ENCODE measurements around the gene CELF3.

CELF3 gene

DNA sequence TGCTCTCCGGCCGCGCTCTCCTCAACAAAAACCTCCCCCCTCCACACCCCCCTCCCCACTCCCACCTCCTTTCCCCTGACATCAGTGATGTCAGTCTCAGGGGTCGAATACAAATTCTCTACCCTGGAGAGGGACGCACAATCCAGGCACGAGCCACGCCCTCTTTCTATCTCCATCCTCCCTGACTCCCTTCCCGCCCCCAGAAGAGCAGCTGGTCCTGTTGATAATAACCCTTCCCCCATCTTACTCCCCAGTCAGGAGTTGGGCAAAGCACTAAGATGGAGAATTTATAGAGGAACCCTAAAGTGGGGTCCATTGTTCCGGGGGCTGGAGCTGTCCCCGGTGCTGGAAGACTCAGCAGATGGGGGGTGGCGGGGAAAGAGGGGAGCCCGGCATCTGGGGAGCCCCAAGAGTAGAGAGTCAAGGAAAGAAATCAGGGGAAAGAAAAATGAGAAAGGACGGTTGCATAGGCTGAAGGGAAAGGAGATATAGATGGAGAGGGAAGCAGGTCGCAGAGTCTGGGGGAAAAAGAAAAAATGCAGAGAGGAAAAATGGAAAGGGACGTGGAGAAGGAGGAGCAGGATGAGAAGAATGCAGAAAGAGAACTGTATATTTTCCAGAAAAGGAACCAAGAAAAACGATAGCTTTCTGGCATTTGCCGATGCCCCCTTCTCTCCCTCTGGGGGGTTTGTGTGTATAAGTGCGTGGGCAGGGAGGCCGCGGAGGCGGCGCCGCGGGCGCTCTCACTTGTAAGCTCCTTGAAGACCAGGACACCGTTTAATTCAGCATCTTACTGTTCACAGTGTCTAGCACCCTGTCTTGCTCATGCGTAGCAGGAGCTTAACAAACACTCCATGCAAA, at the start of gene CELF3 (continued):
- TF ChIP-seq, protein P1, sequence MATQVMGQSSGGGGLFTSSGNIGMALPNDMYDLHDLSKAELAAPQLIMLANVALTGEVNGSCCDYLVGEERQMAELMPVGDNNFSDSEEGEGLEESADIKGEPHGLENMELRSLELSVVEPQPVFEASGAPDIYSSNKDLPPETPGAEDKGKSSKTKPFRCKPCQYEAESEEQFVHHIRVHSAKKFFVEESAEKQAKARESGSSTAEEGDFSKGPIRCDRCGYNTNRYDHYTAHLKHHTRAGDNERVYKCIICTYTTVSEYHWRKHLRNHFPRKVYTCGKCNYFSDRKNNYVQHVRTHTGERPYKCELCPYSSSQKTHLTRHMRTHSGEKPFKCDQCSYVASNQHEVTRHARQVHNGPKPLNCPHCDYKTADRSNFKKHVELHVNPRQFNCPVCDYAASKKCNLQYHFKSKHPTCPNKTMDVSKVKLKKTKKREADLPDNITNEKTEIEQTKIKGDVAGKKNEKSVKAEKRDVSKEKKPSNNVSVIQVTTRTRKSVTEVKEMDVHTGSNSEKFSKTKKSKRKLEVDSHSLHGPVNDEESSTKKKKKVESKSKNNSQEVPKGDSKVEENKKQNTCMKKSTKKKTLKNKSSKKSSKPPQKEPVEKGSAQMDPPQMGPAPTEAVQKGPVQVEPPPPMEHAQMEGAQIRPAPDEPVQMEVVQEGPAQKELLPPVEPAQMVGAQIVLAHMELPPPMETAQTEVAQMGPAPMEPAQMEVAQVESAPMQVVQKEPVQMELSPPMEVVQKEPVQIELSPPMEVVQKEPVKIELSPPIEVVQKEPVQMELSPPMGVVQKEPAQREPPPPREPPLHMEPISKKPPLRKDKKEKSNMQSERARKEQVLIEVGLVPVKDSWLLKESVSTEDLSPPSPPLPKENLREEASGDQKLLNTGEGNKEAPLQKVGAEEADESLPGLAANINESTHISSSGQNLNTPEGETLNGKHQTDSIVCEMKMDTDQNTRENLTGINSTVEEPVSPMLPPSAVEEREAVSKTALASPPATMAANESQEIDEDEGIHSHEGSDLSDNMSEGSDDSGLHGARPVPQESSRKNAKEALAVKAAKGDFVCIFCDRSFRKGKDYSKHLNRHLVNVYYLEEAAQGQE (tag by site-specific recombination; IDR thresholded peaks at IDR 0.05) = peak; percentile 100
- TF ChIP-seq ZBTB7A (tag by site-specific recombination; IDR thresholded peaks at IDR 0.05; ENCODE audit: low read depth) (peak; percentile 60; the same call in 1 of the 2 replicates), ZNF600 (tag by site-specific recombination; IDR thresholded peaks at IDR 0.05) (0 out of 2 replicates have a peak, but pooled peaks have one; percentile 38), ZNF473 (tag by site-specific recombination; IDR thresholded peaks at IDR 0.05) (no peak), ZNF776 (tag by site-specific recombination; IDR thresholded peaks at IDR 0.05; ENCODE audit: borderline replicate concordance) (no peak), PRDM1 (tag by site-specific recombination; IDR thresholded peaks at IDR 0.05) (peak; percentile 93), ZFHX2 (tag by site-specific recombination; conservative IDR thresholded peaks at IDR 0.05) (peak; percentile 69), SP3 (tag by site-specific recombination; IDR thresholded peaks at IDR 0.05) (peak; percentile 80), ZNF391 (tag by site-specific recombination; IDR thresholded peaks at IDR 0.05; ENCODE audit: borderline replicate concordance, low read depth) (0 out of 2 replicates have a peak, but pooled peaks have one; percentile 43), GLIS1 (tag by site-specific recombination; IDR thresholded peaks at IDR 0.05) (no peak; the same call in none of the 2 replicates), TCF7L2 (IDR thresholded peaks at IDR 0.05; ENCODE audit: borderline replicate concordance, low read depth, low read length) (no peak), ZNF791 (tag by site-specific recombination; IDR thresholded peaks at IDR 0.05) (0 out of 2 replicates have a peak, but pooled peaks have one; percentile 40), EGR2 (tag by site-specific recombination; IDR thresholded peaks at IDR 0.05; ENCODE audit: low read depth) (peak; percentile 54), ZBTB8A (tag by site-specific recombination; IDR thresholded peaks at IDR 0.05) (peak; percentile 16; the same call in 1 of the 2 replicates), ZNF660 (tag by site-specific recombination; IDR thresholded peaks at IDR 0.05) (0 out of 2 replicates have a peak, but pooled peaks have one; percentile 49), ZNF24 (tag by site-specific recombination; IDR thresholded peaks at IDR 0.05) (0 out of 2 replicates have a peak, but pooled peaks have one; percentile 17), YY2 (tag by site-specific recombination; IDR thresholded peaks at IDR 0.05) (peak; percentile 43), ZNF623 (tag by site-specific recombination; IDR thresholded peaks at IDR 0.05) (no peak), KLF8 (tag by site-specific recombination; IDR thresholded peaks at IDR 0.05) (peak; percentile 69), ZNF785 (tag by site-specific recombination; IDR thresholded peaks at IDR 0.05) (no peak)
- TF ChIP-seq, protein P2, sequence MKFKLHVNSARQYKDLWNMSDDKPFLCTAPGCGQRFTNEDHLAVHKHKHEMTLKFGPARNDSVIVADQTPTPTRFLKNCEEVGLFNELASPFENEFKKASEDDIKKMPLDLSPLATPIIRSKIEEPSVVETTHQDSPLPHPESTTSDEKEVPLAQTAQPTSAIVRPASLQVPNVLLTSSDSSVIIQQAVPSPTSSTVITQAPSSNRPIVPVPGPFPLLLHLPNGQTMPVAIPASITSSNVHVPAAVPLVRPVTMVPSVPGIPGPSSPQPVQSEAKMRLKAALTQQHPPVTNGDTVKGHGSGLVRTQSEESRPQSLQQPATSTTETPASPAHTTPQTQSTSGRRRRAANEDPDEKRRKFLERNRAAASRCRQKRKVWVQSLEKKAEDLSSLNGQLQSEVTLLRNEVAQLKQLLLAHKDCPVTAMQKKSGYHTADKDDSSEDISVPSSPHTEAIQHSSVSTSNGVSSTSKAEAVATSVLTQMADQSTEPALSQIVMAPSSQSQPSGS (tag by site-specific recombination; IDR thresholded peaks at IDR 0.05; ENCODE audit: low read depth) = peak; percentile 83
- TF ChIP-seq, protein P3, sequence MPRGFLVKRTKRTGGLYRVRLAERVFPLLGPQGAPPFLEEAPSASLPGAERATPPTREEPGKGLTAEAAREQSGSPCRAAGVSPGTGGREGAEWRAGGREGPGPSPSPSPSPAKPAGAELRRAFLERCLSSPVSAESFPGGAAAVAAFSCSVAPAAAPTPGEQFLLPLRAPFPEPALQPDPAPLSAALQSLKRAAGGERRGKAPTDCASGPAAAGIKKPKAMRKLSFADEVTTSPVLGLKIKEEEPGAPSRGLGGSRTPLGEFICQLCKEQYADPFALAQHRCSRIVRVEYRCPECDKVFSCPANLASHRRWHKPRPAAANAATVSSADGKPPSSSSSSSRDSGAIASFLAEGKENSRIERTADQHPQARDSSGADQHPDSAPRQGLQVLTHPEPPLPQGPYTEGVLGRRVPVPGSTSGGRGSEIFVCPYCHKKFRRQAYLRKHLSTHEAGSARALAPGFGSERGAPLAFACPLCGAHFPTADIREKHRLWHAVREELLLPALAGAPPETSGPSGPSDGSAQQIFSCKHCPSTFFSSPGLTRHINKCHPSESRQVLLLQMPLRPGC (tag by site-specific recombination; IDR thresholded peaks at IDR 0.05) = 0 out of 2 replicates have a peak, but pooled peaks have one; percentile 47
- TF ChIP-seq, protein P4, sequence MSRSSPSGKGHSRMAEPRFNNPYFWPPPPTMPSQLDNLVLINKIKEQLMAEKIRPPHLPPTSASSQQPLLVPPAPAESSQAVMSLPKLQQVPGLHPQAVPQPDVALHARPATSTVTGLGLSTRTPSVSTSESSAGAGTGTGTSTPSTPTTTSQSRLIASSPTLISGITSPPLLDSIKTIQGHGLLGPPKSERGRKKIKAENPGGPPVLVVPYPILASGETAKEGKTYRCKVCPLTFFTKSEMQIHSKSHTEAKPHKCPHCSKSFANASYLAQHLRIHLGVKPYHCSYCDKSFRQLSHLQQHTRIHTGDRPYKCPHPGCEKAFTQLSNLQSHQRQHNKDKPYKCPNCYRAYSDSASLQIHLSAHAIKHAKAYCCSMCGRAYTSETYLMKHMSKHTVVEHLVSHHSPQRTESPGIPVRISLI (tag by site-specific recombination; IDR thresholded peaks at IDR 0.05) = no peak
- TF ChIP-seq, protein P5, sequence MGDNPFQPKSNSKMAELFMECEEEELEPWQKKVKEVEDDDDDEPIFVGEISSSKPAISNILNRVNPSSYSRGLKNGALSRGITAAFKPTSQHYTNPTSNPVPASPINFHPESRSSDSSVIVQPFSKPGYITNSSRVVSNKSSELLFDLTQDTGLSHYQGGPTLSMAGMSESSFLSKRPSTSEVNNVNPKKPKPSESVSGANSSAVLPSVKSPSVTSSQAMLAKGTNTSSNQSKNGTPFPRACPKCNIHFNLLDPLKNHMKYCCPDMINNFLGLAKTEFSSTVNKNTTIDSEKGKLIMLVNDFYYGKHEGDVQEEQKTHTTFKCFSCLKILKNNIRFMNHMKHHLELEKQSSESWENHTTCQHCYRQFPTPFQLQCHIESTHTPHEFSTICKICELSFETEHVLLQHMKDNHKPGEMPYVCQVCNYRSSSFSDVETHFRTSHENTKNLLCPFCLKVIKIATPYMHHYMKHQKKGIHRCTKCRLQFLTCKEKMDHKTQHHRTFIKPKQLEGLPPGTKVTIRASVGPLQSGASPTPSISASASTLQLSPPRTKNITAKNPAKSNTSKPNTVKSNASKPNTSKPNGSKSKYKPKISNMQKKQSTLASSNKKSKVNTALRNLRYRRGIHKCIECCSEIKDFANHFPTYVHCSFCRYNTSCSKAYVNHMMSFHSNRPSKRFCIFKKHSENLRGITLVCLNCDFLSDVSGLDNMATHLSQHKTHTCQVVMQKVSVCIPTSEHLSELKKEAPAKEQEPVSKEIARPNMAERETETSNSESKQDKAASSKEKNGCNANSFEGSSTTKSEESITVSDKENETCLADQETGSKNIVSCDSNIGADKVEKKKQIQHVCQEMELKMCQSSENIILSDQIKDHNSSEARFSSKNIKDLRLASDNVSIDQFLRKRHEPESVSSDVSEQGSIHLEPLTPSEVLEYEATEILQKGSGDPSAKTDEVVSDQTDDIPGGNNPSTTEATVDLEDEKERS (tag by site-specific recombination; IDR thresholded peaks at IDR 0.05) = 0 out of 2 replicates have a peak, but pooled peaks have one; percentile 8
